IPS-20b (cell line): ENCODE data around the gene GNA12.
"Not testable (repeated sequence)": the region's sequence is repeated elsewhere in the genome, so short reads cannot be mapped to it uniquely, and the experiment has no call there.

ENCODE experiments used
- H3K27ac ChIP-seq: one replicate; pipeline ENCODE4 v1.5.1; 2013; ENCODE audit warnings: low read length
- H3K27me3 ChIP-seq: 2 replicates; pipeline ENCODE4 v1.6.1; 2013; ENCODE audit warnings: mild to moderate bottlenecking, low read length, inconsistent platforms; ENCODE audit not compliant: insufficient read depth
- H3K36me3 ChIP-seq: 2 replicates; pipeline ENCODE4 v1.6.1; 2013; ENCODE audit warnings: low read depth, mild to moderate bottlenecking, inconsistent platforms, low read length, moderate library complexity; ENCODE audit not compliant: insufficient read depth
- H3K4me1 ChIP-seq: 2 replicates; pipeline ENCODE4 v1.6.1; 2013; ENCODE audit warnings: mild to moderate bottlenecking, control low read depth, inconsistent platforms, low read length, moderate library complexity; ENCODE audit not compliant: insufficient read depth
- H3K4me3 ChIP-seq: 2 replicates; pipeline ENCODE4 v1.5.1; 2013; ENCODE audit warnings: mild to moderate bottlenecking, low read length, inconsistent platforms
- H3K9ac ChIP-seq: 2 replicates; pipeline ENCODE4 v1.6.1; 2013; ENCODE audit warnings: low read depth, mild to moderate bottlenecking, inconsistent platforms, low read length, moderate library complexity
- H3K9me3 ChIP-seq: 2 replicates; pipeline ENCODE4 v1.6.1; 2013; ENCODE audit warnings: mild to moderate bottlenecking, low read depth, low read length, inconsistent platforms; ENCODE audit not compliant: insufficient read depth

The GNA12 gene

DNA sequence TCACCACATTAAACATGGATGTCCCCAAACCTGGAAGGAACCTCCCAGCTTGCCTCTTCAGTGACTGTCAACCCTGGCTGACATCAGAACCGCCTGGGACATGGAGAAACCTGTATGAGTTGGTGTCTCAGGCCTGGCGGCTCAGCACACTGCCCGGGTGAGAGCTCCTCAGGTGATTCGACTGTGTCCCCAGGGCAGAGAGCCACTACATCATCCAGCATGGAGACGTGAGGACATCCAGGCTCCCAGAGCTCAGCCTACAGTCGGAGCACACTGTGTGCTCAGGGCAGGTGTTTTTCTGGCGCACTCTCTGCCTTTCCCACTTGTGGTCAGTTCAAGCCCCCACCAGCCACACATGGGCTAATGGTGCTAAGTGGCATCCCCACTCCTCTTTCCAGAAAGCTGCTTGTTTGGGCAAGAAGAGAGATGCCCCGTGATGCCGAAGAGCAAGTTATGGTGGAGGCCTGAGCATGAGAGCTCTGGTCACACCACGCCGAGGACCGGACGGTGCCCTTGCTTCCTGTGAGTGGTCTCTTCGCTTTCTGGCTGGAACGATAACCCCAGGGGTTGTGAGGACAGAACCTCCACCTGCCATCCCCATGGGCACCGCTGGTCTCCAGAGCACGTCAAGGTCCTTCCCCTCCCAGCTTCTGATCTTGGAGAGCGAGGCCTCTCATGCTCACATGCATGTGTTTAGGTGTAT lies 117.6 kb downstream of the GNA12 start:
- H3K9me3 ChIP-seq: no peaks in the 10 kb centered on the region
- no peak overlapping the region for H3K27ac ChIP-seq

DNA sequence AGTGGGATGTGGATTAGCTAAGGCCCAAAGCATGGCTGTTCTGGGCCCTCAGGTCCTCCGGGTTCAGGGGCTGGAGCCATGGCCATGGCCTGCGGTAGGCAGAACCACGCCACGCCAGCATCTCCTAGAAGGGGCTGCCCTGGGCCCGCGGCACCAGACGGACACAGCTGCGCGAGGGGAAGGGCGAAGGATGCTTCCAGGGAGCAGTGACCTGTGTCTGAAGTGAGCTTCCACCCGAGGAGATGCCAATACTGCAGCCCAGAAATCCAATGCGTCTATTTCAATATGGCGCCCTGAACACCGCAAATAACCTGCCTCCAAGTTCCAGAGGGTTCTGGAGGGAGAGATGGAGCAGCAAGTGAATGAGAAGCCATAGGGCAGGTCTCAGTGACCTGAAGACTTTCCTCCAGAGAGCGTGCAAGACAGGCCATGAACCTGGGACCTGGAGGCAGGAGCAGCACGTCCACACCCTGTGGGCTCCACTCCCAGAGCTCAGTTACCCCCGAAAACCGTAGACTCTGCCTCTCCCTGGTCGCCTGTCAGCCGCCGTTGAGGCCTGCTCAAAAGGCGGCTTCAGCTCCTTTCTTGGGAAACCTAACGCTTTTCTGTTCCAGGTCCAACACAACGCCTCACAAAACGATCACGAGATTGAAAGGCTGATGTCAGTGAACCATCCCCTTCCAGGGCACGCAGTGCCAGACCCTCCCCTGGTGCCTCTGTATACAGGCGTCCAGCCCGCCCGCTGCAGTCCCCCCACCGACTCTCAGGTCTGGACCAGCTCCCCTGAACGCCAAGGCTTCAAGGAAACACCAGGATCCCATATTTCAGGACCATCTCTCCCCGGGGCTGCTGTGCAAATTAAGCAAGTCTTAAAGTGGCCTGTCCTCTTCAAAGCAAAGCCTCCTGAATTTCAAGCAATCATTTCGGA lies 118.7 kb downstream of the GNA12 start:
- Histone ChIP-seq H3K4me1 (no peaks in the 10 kb centered on the region), H3K4me3 (no peak overlapping the region), H3K36me3 (peaks cover 48% of the 10 kb centered on the region), H3K9me3 (no peaks in the 10 kb centered on the region), H3K27me3 (no peaks in the 10 kb centered on the region), H3K9ac (no peak overlapping the region), H3K27ac (no peak overlapping the region)

More for the DNA sequence above, 117.6 kb downstream of the GNA12 start:
- peaks cover 58% of the 10 kb centered on the region for H3K36me3 ChIP-seq
- no peak overlapping the region for H3K9ac ChIP-seq
- no peak overlapping the region for H3K4me3 ChIP-seq
- H3K27me3 ChIP-seq: no peaks in the 10 kb centered on the region
- no peaks in the 10 kb centered on the region for H3K4me1 ChIP-seq

DNA sequence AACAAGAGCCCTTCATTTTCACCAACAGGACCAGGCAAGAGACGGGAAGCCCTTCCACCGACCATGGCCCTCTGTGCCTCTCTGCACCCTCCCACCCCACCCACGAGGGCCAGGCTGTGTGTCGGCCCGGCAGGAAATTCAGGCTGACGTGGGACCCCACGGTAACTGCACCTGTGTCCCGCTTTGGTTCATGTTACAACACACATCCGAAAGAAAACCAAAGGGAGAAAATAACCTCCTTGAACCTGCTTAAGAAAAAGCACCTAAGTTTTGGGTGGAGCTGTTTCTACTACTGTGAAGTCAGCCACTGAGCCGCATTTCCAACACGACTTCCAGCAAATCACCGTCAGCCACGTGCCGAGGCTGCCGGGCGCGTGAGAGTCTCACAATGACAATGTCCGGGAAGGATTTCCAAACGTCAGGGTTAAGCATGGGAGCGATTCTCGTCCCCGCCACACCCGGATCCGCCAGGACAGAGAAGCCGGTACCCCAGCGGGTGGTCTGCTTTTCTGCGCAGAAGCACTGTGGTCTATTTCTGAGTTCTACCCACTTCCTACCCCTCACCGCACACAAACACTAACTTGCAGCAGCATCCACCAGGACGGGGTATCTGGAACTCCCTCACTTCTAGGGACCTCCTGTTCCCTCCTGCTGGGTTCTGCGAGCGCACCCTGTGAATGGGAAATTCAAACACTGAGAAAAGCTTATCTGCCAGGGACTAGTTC lies 119.5 kb downstream of the GNA12 start:
- H3K4me1 ChIP-seq: no peaks in the 10 kb centered on the region
- H3K9ac ChIP-seq: no peak overlapping the region
- H3K4me3 ChIP-seq: no peak overlapping the region
- peaks cover 45% of the 10 kb centered on the region for H3K36me3 ChIP-seq
- no peaks in the 10 kb centered on the region for H3K27me3 ChIP-seq
- H3K27ac ChIP-seq: no peak overlapping the region
- H3K9me3 ChIP-seq: no peaks in the 10 kb centered on the region

DNA sequence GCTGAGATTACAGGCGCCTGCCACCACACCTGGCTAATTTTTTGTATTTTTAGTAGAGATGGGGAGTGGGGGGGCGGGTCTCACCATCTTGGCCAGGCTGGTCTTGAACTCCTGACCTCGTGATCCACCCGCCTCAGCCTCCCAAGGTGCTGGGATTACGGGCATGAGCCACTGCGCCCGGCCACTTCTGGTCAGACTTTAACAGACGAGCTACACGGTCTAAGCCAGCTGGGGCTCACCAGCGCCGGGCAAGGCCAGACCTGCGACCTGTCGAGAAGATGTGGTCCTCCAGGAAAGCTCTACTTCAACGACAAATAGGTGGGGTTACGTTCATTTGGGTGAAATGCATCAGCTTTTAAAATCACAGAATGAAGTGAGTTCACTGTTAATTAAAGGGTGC lies 120.1 kb downstream of the GNA12 start:
- H3K27ac ChIP-seq, H3K27me3 ChIP-seq, H3K9me3 ChIP-seq, H3K9ac ChIP-seq, H3K4me1 ChIP-seq, H3K4me3 ChIP-seq: not testable (repeated sequence)
- peaks cover 40% of the 10 kb centered on the region for H3K36me3 ChIP-seq

DNA sequence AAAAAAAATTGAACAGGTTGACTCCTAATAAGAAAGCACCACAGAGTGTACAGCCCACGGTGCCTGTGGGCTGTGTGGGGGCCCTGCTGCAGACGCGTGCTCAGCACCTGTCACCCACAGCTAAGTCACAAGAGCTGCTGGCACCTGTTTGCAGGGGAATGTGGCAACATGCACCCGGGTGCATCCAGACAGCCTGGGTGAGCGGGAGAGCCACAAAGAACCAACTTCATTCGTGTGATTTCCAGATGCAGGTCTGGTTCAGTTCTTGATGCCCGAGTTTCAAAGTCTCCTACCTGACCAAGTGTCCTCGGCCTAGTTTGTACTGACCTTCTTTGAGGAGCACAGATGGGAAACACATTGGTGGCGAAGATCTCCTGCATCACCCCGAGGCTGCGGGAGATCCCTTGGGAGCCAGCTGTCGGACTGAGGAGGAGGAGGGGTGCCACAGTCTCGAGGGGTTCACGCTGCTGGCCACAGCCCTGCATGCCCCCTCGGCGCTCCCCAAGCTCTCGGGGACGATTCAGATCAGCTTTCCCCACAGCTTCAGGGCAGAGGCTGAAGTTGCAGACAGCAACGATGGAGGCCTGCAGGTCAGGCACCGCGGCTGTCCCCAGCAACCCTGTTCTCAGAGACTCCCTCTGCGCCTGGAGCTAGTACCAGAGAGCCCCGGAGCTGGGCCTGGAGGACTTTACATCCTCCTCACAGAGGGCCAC lies 120.8 kb downstream of the GNA12 start:
- Histone ChIP-seq H3K9ac (no peak overlapping the region), H3K36me3 (peaks cover 34% of the 10 kb centered on the region), H3K4me1 (no peaks in the 10 kb centered on the region), H3K9me3 (no peaks in the 10 kb centered on the region), H3K27me3 (no peaks in the 10 kb centered on the region), H3K4me3 (no peak overlapping the region), H3K27ac (no peak overlapping the region)

DNA sequence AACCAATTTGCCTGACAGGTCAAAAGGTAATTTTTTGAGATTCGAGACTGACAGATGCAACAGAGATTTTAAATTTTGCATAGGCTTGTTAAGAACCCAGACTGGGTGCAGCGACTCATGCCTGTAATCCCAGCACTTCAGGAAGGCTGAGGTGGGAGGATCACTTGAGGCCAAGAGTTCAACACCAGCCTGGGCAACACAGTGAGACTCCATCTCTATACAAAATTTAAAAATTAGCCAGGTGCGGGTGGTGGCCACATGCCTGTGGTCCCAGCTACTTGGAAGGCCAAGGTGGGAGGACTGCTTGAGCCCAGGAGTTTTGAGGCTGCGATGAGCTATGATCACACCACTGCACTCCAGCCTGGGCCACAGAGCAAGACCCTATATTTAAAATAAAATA lies 121.5 kb downstream of the GNA12 start:
- H3K9ac ChIP-seq: no peak overlapping the region
- H3K36me3 ChIP-seq: peaks cover 38% of the 10 kb centered on the region
- H3K27me3 ChIP-seq: no peaks in the 10 kb centered on the region
- H3K9me3 ChIP-seq: no peaks in the 10 kb centered on the region
- H3K4me1 ChIP-seq: no peaks in the 10 kb centered on the region
- no peak overlapping the region for H3K4me3 ChIP-seq
- no peak overlapping the region for H3K27ac ChIP-seq

DNA sequence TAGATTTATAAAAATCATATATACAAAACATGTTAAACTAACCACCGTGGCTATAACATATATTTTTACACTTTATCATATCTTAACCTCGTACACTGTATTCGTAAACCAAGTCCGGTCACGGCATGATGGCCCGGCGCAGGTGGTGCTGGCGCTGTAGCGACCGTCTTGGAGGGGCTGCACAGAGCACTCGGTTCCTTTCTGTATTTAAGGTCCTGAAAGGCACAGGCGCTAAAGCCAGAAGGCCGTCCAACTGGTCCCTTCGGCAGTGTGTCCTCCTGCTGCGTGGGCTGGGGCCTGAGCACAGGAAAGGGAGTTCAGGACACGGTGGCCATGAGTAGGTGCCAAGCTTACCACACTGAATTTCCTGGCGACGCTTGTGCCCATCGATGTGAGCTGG lies 122.3 kb downstream of the GNA12 start:
- Histone ChIP-seq H3K9me3 (no peaks in the 10 kb centered on the region), H3K4me1 (no peaks in the 10 kb centered on the region), H3K4me3 (no peak overlapping the region), H3K36me3 (peaks cover 39% of the 10 kb centered on the region), H3K27me3 (no peaks in the 10 kb centered on the region), H3K27ac (no peak overlapping the region), H3K9ac (no peak overlapping the region)

DNA sequence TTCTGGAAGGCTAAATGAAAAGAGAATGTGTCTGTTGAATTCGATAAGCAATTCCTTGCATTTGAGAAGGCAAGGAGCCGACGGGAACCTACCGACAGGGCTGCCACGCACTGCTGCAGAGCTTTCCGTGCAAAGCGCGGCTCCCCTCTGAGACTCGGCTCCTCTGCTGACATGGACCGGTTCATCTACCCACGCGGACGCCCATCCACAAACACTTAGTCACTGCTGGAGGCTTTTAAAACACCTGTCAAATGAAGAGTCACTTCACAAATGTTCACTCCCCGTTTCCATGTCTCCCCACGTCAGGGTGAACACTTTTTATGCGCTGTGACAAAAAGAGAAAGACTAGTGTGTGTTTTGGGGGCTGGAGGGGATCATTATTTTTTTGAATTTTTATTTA lies 124.1 kb downstream of the GNA12 start:
- H3K27me3 ChIP-seq: no peaks in the 10 kb centered on the region
- H3K4me1 ChIP-seq: no peaks in the 10 kb centered on the region
- no peak overlapping the region for H3K9ac ChIP-seq
- no peak overlapping the region for H3K27ac ChIP-seq
- H3K4me3 ChIP-seq: no peak overlapping the region
- peaks cover 37% of the 10 kb centered on the region; the same call in 1 of the 2 replicates for H3K36me3 ChIP-seq
- no peaks in the 10 kb centered on the region for H3K9me3 ChIP-seq

DNA sequence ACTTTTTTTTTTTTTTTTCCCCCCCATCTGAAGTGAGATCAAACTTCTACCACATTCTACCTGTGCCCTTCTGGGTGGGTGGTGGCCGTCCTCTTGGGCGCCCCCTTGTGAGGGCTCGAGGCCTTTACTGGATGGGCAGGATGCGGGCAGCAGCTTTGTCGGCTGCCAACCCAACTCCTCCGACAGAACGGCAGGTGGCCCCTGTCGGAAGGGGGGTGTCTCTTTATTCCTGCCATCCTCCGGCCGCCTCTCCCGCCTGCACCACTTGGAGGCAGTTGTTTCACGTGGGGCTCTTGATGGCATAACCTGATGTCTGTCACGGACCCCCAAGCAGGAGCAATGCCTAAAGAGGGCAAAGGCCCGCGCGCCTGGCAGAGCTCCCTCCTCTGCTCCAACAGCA lies 125.1 kb downstream of the GNA12 start:
- no peaks in the 10 kb centered on the region for H3K27me3 ChIP-seq
- no peaks in the 10 kb centered on the region for H3K4me1 ChIP-seq
- peaks cover 38% of the 10 kb centered on the region; the same call in 1 of the 2 replicates for H3K36me3 ChIP-seq
- no peak overlapping the region for H3K27ac ChIP-seq
- no peak overlapping the region for H3K9ac ChIP-seq
- H3K4me3 ChIP-seq: no peak overlapping the region
- H3K9me3 ChIP-seq: no peaks in the 10 kb centered on the region

DNA sequence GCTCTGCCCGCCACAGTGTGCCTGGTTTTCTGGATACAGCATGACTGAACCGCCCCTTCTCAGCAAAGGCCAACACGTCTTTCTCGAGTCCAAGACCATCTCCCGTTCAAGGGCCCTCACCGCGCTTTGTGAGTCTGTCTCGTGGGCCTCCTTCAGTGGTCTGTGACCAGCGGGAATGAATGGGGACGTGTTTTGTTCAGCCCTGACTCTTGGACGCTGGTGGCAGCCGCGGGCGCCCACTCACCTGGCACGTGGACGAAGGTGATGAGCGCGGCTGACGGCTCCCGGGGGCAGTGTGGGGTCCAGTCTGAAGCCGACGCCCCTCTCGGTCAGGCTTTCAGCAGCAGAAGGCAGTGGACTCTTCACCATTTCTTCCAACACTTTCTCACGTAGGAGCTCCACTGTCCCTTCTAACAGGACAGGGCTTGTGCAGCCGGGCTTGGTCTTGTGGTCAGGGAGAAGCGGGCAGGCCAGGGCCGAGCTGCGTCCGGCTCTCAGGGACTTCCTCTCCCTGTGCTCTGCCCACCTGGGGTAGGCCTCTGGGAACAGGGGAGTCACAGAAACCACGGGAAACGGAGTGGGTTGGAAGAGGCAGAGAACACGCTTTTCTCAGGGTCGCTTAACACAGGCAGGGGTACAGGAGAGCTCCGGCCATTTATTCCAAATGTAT lies 125.7 kb downstream of the GNA12 start:
- no peak overlapping the region for H3K27ac ChIP-seq
- no peaks in the 10 kb centered on the region for H3K4me1 ChIP-seq
- H3K4me3 ChIP-seq: no peak overlapping the region
- no peak overlapping the region for H3K9ac ChIP-seq
- no peaks in the 10 kb centered on the region for H3K27me3 ChIP-seq
- peaks cover 37% of the 10 kb centered on the region; the same call in 1 of the 2 replicates for H3K36me3 ChIP-seq
- H3K9me3 ChIP-seq: no peaks in the 10 kb centered on the region
